GM12878 (cell line): ENCODE results near the gene CNTNAP5.

Experiments used
- PBX3 ChIP-seq: IDR thresholded peaks from 2 replicates; pipeline ENCODE4 v1.6.1; 2011; ENCODE audit warnings: mild to moderate bottlenecking, low read depth, low read length, moderate library complexity; ENCODE audit not compliant: insufficient replicate concordance
- SP1 ChIP-seq: IDR thresholded peaks from one replicate; pipeline ENCODE4 v1.6.1; 2011; ENCODE audit warnings: low read depth, low read length
- STAT3 ChIP-seq: IDR thresholded peaks from 2 replicates; pipeline ENCODE4 v1.6.1; 2011; ENCODE audit warnings: low read depth, low read length, improper control_type of control experiment
- TF ChIP-seq, protein P1 (sequence below), 3 experiments: IDR thresholded peaks in 2 of 3; conservative IDR thresholded peaks in 1 of 3; 2 replicates each; pipeline ENCODE4 v1.5.1; 2011; ENCODE audit warnings: low read depth in 3 of 3, low read length in 3 of 3, mild to moderate bottlenecking in 3 of 3, control low read depth in 2 of 3, moderate library complexity in 2 of 3, inconsistent platforms in 1 of 3, mixed read lengths in 1 of 3; ENCODE audit not compliant: control insufficient read depth in 2 of 3, insufficient read depth in 1 of 3; ENCODE audit errors: extremely low read depth in 1 of 3

GRCh38 chr2:124563426-124563825 is 538.3 kb downstream of the CNTNAP5 start:
- TF ChIP-seq, protein P1, sequence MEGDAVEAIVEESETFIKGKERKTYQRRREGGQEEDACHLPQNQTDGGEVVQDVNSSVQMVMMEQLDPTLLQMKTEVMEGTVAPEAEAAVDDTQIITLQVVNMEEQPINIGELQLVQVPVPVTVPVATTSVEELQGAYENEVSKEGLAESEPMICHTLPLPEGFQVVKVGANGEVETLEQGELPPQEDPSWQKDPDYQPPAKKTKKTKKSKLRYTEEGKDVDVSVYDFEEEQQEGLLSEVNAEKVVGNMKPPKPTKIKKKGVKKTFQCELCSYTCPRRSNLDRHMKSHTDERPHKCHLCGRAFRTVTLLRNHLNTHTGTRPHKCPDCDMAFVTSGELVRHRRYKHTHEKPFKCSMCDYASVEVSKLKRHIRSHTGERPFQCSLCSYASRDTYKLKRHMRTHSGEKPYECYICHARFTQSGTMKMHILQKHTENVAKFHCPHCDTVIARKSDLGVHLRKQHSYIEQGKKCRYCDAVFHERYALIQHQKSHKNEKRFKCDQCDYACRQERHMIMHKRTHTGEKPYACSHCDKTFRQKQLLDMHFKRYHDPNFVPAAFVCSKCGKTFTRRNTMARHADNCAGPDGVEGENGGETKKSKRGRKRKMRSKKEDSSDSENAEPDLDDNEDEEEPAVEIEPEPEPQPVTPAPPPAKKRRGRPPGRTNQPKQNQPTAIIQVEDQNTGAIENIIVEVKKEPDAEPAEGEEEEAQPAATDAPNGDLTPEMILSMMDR (IDR thresholded peaks at IDR 0.05 in 2 of 3, conservative IDR thresholded peaks at IDR 0.05 in 1 of 3; ENCODE audit: control insufficient read depth in 2 of 3, extremely low read depth in 1 of 3, insufficient read depth in 1 of 3, low read depth in 3 of 3, low read length in 3 of 3) = no peak
- TF ChIP-seq SP1 (no peak), PBX3 (no peak), STAT3 (no peak)
